Measurements from ENCODE around the gene KDM6A.
A peak's percentile ranks its signal among the peaks of the same experiment; 100 is the strongest.
"Not testable (repeated sequence)": the region's sequence is repeated elsewhere in the genome, so short reads cannot be mapped to it uniquely, and the experiment has no call there.

The KDM6A gene

GRCh38 chrX:44978976-44979375 is 106.0 kb downstream of the KDM6A start:
- no peak overlapping the region for H3K4me3 Mint-ChIP-seq

GRCh38 chrX:44980403-44980802 is 107.4 kb downstream of the KDM6A start:
- Mint-ChIP-seq H3K36me3 (peaks cover 5% of the 10 kb centered on the region), H3K27ac (no peak overlapping the region), H3K4me1 (ENCODE audit: low read depth) (peaks cover 20% of the 10 kb centered on the region), H3K4me3 (no peak overlapping the region), H3K9me3 (ENCODE audit: low read depth) (no peaks in the 10 kb centered on the region), H3K27me3 (no peaks in the 10 kb centered on the region)

More at GRCh38 chrX:44978976-44979375, 106.0 kb downstream of the KDM6A start:
- Mint-ChIP-seq H3K36me3 (peaks cover 12% of the 10 kb centered on the region), H3K27ac (no peak overlapping the region), H3K27me3 (no peaks in the 10 kb centered on the region), H3K9me3 (ENCODE audit: low read depth) (peaks cover 4% of the 10 kb centered on the region), H3K4me1 (ENCODE audit: low read depth) (peaks cover 29% of the 10 kb centered on the region)

- no peak overlapping the region for H3K4me3 Mint-ChIP-seq
- no peaks in the 10 kb centered on the region for H3K27me3 Mint-ChIP-seq
- H3K36me3 Mint-ChIP-seq, result peaks cover 5% of the 10 kb centered on the region
- H3K27ac Mint-ChIP-seq, result no peak overlapping the region
- peaks cover 20% of the 10 kb centered on the region for H3K4me1 Mint-ChIP-seq (ENCODE audit: low read depth)
- no peaks in the 10 kb centered on the region for H3K9me3 Mint-ChIP-seq (ENCODE audit: low read depth)
Observed at GRCh38 chrX:44980883-44981282, 107.9 kb downstream of the KDM6A start.

- Mint-ChIP-seq H3K4me1 (ENCODE audit: low read depth) (peaks cover 35% of the 10 kb centered on the region), H3K27me3 (no peaks in the 10 kb centered on the region), H3K36me3 (peaks cover 8% of the 10 kb centered on the region), H3K4me3 (no peak overlapping the region), H3K27ac (no peak overlapping the region), H3K9me3 (ENCODE audit: low read depth) (no peaks in the 10 kb centered on the region)
Observed at GRCh38 chrX:44989995-44990770, 117.2 kb downstream of the KDM6A start.

- Mint-ChIP-seq H3K36me3 (peaks cover 8% of the 10 kb centered on the region), H3K27me3 (no peaks in the 10 kb centered on the region), H3K4me1 (ENCODE audit: low read depth) (peaks cover 47% of the 10 kb centered on the region), H3K9me3 (ENCODE audit: low read depth) (no peaks in the 10 kb centered on the region), H3K27ac (no peak overlapping the region), H3K4me3 (no peak overlapping the region)
Observed at GRCh38 chrX:44992775-44993174, 119.8 kb downstream of the KDM6A start.

- Mint-ChIP-seq H3K4me3 (no peak overlapping the region), H3K27ac (no peak overlapping the region), H3K4me1 (ENCODE audit: low read depth) (peaks cover 59% of the 10 kb centered on the region), H3K27me3 (no peaks in the 10 kb centered on the region), H3K36me3 (peaks cover 8% of the 10 kb centered on the region), H3K9me3 (ENCODE audit: low read depth) (no peaks in the 10 kb centered on the region)
Observed at GRCh38 chrX:44996277-44996676, 123.3 kb downstream of the KDM6A start.

GRCh38 chrX:44997282-44997812 is 124.4 kb downstream of the KDM6A start:
- H3K4me1 Mint-ChIP-seq (ENCODE audit: low read depth), result peaks cover 64% of the 10 kb centered on the region
- no peaks in the 10 kb centered on the region for H3K9me3 Mint-ChIP-seq (ENCODE audit: low read depth)
- peak overlapping the region; percentile 89 for H3K27ac Mint-ChIP-seq
- H3K4me3 Mint-ChIP-seq, result peak overlapping the region; percentile 39
- H3K27me3 Mint-ChIP-seq, result no peaks in the 10 kb centered on the region
- H3K36me3 Mint-ChIP-seq, result peaks cover 8% of the 10 kb centered on the region

GRCh38 chrX:44997888-44998287 is 124.9 kb downstream of the KDM6A start:
- H3K9me3 Mint-ChIP-seq (ENCODE audit: low read depth), result no peaks in the 10 kb centered on the region

GRCh38 chrX:44999237-44999636 is 126.2 kb downstream of the KDM6A start:
- not testable (repeated sequence) for H3K4me3 Mint-ChIP-seq; H3K9me3 Mint-ChIP-seq (ENCODE audit: low read depth); H3K27me3 Mint-ChIP-seq; H3K36me3 Mint-ChIP-seq
- H3K27ac Mint-ChIP-seq, result peak overlapping the region; percentile 69
- peaks cover 61% of the 10 kb centered on the region for H3K4me1 Mint-ChIP-seq (ENCODE audit: low read depth)

More at GRCh38 chrX:44997888-44998287, 124.9 kb downstream of the KDM6A start:
- H3K36me3 Mint-ChIP-seq, result peaks cover 7% of the 10 kb centered on the region
- peaks cover 62% of the 10 kb centered on the region for H3K4me1 Mint-ChIP-seq (ENCODE audit: low read depth)
- H3K4me3 Mint-ChIP-seq, result peak overlapping the region; percentile 39
- H3K27ac Mint-ChIP-seq, result peak overlapping the region; percentile 89
- H3K27me3 Mint-ChIP-seq, result no peaks in the 10 kb centered on the region

- not testable (repeated sequence) for H3K36me3 Mint-ChIP-seq; H3K4me3 Mint-ChIP-seq; H3K27me3 Mint-ChIP-seq; H3K9me3 Mint-ChIP-seq (ENCODE audit: low read depth)
- Mint-ChIP-seq H3K27ac (peak overlapping the region; percentile 69), H3K4me1 (ENCODE audit: low read depth) (peaks cover 55% of the 10 kb centered on the region)
Observed at GRCh38 chrX:44999872-45000271, 126.9 kb downstream of the KDM6A start.

GRCh38 chrX:45001048-45001447 is 128.1 kb downstream of the KDM6A start:
- H3K27ac Mint-ChIP-seq, result peak overlapping the region; percentile 89
- peaks cover 52% of the 10 kb centered on the region for H3K4me1 Mint-ChIP-seq (ENCODE audit: low read depth)
- H3K36me3 Mint-ChIP-seq, result peaks cover 5% of the 10 kb centered on the region

GRCh38 chrX:45003085-45003484 is 130.1 kb downstream of the KDM6A start:
- no peak overlapping the region for H3K4me3 Mint-ChIP-seq
- no peaks in the 10 kb centered on the region for H3K9me3 Mint-ChIP-seq (ENCODE audit: low read depth)
- peaks cover 43% of the 10 kb centered on the region for H3K4me1 Mint-ChIP-seq (ENCODE audit: low read depth)
- no peak overlapping the region for H3K27ac Mint-ChIP-seq
- H3K27me3 Mint-ChIP-seq, result no peaks in the 10 kb centered on the region
- H3K36me3 Mint-ChIP-seq, result peaks cover 9% of the 10 kb centered on the region

More at GRCh38 chrX:45001048-45001447, 128.1 kb downstream of the KDM6A start:
- no peaks in the 10 kb centered on the region for H3K27me3 Mint-ChIP-seq
- H3K9me3 Mint-ChIP-seq (ENCODE audit: low read depth), result no peaks in the 10 kb centered on the region
- peak overlapping the region; percentile 75 for H3K4me3 Mint-ChIP-seq

GRCh38 chrX:45006002-45006800 is 133.2 kb downstream of the KDM6A start:
- no peaks in the 10 kb centered on the region for H3K9me3 Mint-ChIP-seq (ENCODE audit: low read depth)
- H3K27me3 Mint-ChIP-seq, result no peaks in the 10 kb centered on the region
- H3K4me1 Mint-ChIP-seq (ENCODE audit: low read depth), result peaks cover 37% of the 10 kb centered on the region
- H3K4me3 Mint-ChIP-seq, result no peak overlapping the region
- peaks cover 6% of the 10 kb centered on the region for H3K36me3 Mint-ChIP-seq
- H3K27ac Mint-ChIP-seq, result no peak overlapping the region

- H3K27me3 Mint-ChIP-seq, result no peaks in the 10 kb centered on the region
- peaks cover 6% of the 10 kb centered on the region for H3K36me3 Mint-ChIP-seq
- H3K27ac Mint-ChIP-seq, result peak overlapping the region; percentile 66
- no peak overlapping the region for H3K4me3 Mint-ChIP-seq
- H3K4me1 Mint-ChIP-seq (ENCODE audit: low read depth), result peaks cover 35% of the 10 kb centered on the region
- no peaks in the 10 kb centered on the region for H3K9me3 Mint-ChIP-seq (ENCODE audit: low read depth)
Observed at GRCh38 chrX:45007598-45007997, 134.6 kb downstream of the KDM6A start.

- peaks cover 6% of the 10 kb centered on the region for H3K36me3 Mint-ChIP-seq
- H3K4me3 Mint-ChIP-seq, result no peak overlapping the region
- H3K27ac Mint-ChIP-seq, result no peak overlapping the region
- no peaks in the 10 kb centered on the region for H3K9me3 Mint-ChIP-seq (ENCODE audit: low read depth)
- no peaks in the 10 kb centered on the region for H3K27me3 Mint-ChIP-seq
- H3K4me1 Mint-ChIP-seq (ENCODE audit: low read depth), result peaks cover 48% of the 10 kb centered on the region
Observed at GRCh38 chrX:45009371-45010000, 136.5 kb downstream of the KDM6A start.

Data from activated naive CD8-positive, alpha-beta T cell (primary cell).